Medulla oblongata (tissue), 1 donor: ENCODE measurements around the gene RAI1.
"Not testable (repeated sequence)": the region's sequence is repeated elsewhere in the genome, so short reads cannot be mapped to it uniquely, and the experiment has no call there.

Experiments used
- DNase-seq: peaks from one replicate; pipeline ENCODE4 v3.0.0-alpha.2; 2015; ENCODE audit errors: extremely low spot score

RAI1 gene

DNA sequence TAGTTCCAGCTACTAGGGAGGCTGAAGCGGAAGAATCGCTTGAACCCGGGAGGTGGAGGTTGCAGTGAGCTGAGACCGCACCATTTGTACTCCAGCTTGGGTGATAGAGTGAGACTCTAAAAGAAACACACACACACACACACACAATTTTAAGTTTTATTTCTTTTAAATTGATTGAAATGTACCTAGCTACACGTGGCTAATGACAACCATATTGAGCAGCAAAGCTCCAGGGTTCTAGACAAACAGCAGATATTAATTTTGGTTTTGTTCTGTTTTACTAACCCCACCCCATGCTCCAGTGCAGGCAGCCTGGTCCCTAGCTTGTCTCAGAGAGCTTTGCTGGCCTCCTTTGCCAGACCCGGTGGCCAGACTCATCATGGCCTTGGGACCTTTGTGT lies 16.0 kb upstream of the RAI1 start:
- DNase-seq: no peak

DNA sequence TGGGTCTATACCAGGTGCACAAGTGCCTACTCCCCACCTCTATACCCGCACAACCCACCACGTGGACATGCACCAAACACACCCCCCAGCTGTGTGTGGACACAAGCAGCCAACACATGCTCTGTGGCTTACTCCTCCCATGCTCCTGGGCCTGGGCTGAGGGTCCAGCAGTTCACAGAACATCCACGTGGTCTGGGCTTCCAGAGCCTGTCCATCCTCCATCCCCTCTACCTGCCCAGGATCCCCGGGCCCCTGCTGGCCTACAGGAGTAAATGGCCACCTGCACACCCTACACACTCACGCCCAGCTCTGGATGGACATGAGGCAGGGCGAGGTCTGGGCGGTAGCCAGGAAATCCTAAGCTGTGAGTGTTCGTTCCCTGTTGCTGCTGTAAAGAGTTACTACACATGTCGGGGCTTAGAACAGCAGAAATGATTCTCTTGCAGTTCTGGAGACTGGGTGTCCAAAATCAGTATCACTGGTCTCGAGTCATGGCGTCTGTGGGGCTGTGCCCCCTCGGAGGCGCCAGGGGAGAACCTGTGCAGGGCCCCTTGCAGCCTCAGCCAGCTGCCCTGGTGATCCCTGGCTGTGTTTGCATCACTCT lies 15.0 kb upstream of the RAI1 start:
- DNase-seq: no peak

DNA sequence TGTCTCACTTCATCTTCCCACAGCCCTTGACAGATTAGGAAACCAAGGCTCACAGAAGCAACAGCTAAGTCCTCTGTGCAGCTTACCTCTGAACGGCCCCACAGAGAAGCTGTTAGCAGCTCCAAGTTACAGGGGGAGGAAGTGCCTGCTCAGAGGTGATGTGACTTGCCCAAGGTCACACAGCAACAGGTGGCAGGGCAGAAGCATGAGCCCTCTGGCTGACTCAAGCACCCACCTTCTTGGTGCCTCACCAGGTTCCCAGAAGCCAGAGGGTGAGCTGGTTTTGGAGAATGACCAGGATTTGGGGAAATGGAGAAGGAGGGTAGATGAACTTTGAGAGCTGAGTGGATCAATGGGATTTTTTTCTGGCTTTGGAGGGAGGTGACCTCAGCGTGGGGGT lies 14.0 kb upstream of the RAI1 start:
- no peak for DNase-seq

DNA sequence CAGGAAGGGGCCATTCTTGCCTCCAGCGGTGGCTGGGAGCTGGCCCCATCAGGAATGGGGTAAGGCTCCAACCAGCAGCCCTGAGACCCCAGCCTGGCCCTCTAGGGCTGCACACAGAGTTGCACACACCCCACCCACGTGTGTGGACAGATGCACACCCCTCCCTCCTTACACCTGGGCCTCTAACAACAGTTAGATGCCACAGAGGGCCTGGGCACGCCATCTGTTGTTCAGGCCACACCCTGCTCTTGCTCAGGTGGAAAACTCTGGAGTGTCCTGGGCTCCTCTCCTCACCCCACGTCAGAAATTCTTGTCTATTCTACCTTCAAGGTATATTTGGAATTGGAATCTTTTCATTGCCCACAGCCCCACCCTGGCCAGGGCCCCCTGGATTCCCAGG lies 13.3 kb upstream of the RAI1 start:
- DNase-seq: no peak

DNA sequence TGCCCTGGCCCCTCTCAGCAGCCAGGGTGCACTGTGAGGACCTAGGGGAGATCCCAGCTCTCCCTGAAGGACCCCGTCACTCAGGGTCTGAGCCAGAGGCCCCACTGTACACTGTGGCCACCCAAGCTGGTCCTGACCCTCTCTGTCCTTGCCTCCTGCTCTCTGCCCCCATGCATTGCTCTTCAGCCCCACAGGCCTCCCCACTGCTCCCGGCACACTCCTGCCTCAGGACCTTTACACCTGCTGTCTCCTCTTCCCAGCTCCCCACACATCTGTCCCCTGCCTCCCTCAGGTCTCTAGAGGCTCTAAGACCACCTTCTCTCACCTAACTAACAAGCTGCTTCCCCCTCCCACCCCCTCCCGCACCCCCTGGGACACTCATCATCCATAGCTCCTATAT lies 12.9 kb upstream of the RAI1 start:
- DNase-seq: no peak

DNA sequence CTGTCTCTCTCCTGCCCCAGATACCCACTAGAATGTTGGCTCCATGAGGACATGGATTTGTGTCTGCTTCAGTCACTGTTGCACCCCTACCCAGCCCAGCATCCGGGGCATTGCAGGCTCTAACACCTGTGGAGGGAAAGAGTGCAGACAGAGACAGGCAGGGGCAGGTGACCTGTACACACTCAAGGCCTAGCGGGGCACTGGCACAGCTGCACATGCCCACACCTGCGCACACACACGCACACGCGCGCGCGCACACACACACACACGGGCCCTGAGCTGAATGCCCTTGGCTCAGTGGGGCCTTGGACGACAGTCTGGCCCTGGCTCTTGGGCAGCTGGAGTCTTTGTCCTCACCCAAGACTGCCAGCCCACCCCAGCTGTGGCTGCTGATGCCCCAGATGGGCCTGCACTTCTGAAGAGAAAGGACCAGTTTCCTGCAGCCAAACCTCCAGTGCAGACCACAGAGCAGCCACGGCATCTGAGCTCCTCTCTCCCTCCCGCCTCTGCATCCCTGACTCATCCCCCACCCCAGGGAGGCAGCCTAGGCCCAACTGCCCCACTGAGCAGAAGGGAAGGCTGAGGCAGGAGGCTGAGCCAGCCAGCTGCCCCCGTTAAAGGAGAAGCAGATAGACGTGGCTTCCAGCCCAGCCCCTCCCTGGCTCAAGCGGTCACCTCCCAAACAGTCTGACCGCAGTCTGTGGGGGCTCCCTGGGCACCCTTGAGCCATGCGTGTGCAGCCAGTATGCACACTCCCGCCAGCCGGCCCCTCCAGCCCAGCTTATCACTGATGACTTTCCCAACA lies 12.3 kb upstream of the RAI1 start:
- DNase-seq: no peak

DNA sequence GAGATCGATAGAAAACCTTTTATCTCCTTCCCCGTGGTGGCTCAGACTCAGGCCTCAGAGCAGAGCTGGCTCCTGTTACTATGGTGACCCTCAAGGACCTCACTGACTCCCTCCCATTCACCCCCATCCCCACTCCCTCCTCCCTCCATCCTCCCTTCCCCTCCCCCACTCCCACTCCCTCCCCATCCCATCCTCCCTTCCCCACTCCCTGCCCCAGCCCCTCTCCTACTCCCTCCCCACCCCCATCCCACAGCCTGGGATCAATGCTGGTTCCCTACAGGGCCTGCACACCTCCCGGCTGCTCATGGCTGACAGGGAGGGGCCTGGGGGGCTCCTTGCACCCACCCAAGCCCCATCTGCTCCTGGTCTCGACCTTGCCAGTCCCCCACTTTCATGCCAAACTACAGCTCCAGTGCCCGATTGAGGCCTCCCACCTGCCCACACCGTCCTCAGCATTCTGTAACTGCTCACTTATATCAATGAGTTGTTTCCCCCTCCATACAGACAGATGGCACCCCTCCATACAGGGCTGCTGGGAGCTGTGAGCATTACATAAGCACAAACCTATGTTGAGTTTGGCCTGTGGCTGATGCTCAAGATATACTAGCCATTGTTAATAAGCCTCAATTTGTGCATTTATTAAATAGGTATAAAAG lies 11.6 kb upstream of the RAI1 start:
- no peak for DNase-seq

DNA sequence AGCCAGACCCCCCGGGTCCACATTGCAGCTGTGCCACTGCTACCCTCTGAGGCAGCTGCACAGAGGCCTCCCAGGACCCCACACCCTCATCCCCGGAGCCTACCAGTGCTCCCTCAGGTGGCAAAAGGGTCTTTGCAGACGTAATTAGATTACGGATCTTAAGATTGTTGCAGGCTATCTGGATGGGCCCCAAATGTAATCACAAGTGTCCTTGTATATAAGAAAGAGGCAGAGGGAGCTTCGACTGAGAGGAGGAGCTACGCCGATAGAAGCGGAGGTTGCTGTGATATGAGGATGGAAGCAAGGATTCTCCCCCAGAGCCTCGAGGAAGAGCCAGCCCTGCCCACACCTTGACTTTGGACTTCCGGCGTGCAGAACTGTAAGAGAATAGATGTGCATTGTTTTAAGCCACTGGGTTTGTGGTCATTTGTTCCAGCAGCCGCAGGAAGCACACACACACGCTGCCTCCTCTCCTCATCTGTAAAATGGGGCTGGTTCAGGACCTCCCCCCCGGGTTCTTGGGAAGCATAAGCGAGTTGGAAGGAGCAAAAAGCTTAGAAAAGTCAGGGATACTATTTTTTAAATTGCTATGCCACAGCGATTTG lies 10.5 kb upstream of the RAI1 start:
- DNase-seq: no peak

DNA sequence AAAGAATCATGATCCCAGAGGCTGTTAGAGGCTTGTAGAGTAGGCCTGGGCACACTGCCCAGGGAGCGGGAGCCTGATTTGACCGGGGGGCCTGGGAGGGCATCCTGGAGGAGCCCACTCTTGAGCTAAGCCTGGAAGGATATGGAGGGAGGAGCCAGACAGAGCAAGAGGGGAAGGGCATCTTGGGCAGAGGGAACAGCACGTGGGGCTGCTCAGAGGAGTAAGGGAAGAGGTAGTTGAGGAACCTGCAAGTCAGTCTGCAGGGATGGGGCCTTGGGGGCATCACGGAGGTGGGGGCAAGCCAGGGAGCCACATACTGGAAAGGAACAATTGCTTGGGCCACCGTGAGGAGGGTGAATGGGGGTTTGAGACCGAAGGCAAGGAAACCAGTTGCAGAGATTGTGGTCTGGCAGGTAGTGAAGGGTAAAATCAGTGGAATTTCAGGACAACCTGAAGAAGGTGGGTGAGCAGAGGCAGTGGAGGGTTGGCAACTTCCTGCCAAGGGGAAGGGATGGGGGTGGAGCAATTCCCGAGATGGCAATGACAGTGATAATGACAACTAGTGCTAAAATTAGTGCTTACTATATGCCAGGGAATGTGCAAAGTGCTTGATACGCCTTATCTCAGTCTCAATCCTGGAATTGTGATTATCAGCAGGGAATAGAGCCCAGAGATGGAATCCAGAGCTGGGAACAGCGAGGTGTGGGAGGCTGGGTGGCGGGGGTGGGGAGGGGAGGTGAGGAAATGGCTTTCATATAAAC lies 9.7 kb upstream of the RAI1 start:
- DNase-seq: no peak

DNA sequence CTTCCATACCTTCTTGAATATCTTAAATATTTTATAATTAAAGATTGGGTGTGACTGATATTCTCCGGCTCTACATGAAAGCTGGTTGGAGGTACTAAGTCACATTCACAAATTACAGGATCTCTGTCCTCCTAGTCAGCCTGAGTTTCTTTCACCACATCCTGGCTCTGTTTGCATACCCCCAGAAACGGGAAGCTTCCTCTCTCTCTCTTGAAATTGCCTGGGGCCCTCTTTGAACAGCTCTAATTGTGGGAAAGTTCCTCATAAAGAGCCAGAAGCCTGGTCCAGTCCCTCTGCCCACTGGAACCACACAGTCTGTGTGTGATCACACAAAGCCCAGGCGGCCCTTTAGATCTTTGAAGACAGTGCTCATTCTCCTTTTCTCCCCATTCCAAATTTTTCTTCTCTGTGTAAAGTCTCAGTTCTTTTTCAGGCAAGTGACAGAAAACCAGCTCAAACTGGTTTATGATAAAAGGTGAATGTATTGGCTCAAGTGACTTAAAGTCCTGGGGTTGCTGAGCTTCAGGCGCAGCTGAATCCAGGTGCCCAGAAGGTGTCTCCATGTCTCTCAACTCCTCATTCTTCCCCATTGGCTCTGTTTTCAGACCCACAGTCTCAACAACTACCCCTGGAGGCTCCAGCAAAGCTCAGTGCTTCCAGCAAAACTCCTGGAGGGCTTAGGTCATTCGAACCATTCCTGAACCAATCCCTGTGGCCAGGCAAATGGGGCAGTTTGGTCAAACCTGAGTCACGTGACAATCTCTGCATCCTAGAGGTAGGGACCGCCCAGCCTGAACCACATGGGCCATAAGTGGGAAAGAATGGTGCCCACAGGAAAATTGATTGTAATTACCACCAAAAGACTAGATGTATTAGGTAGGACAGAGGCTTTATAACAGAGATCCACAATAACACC lies 8.5 kb upstream of the RAI1 start:
- DNase-seq: peak; percentile 64

DNA sequence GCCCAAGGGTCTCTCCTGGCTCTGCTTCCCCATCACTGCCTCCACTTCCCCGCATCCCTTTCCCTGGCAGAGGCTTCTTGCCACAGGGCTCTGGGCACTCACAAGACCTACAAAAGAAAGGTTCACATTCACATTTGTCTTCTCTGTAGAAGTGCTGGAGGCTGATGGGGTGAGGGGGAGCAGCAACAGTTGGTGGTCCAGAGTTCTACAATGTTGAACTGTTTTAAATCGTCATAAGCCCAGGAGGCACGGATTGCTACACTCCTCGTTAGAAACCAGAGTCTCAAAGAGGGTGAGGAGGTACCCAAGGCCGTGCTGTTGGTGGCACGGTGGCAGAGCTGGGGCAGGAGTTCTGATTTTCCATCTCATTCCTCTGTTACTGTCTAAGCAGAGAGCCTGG lies 5.8 kb upstream of the RAI1 start:
- no peak for DNase-seq

DNA sequence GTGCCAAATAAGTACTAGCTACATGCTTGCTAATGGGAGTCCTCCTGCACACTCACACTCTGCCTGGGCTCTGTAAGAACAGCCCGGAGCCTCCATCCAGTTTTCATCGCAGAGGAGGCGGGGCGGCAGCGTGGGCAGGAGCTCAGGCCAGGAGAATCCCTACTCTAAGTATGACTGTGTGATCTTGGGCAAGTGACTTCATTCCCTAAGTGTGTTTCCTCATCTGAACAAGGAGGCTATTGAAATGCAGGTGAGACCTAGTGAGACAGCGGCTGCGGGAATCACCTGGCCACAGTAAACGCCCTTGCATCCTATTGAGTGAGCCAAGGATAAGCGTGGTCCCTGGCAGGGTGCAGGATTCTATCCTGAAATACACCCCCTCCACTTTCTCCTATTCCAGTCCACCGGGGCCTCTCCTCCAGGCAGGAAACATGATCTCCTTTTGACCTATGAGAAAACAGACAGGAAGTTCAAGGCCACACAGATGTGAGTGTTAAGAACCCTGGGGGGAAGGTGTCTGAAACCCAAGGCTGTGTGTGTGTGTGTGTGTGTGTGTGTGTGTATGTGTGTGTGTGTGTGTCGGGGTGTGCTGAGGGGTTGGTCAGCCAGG lies 5.2 kb upstream of the RAI1 start:
- DNase-seq: no peak

DNA sequence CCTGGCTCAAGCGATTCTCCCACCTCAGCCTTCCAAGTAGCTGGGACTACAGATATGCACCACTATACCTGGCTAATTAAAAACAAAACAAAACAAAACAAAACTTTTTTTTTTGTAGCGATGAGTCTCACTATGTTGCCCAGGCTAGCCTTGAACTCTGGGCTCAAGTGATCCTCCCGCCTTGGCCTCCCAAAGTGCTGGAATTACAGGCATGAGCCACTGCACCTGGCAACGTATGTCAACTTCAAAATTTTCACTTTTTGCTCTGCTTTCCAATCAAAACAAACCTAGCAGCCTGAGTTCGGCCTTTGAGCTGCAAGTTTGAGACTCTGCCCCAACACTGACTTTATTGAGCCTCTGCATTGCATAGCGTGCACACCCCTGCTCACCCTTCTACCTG lies 4.5 kb upstream of the RAI1 start:
- no peak for DNase-seq

DNA sequence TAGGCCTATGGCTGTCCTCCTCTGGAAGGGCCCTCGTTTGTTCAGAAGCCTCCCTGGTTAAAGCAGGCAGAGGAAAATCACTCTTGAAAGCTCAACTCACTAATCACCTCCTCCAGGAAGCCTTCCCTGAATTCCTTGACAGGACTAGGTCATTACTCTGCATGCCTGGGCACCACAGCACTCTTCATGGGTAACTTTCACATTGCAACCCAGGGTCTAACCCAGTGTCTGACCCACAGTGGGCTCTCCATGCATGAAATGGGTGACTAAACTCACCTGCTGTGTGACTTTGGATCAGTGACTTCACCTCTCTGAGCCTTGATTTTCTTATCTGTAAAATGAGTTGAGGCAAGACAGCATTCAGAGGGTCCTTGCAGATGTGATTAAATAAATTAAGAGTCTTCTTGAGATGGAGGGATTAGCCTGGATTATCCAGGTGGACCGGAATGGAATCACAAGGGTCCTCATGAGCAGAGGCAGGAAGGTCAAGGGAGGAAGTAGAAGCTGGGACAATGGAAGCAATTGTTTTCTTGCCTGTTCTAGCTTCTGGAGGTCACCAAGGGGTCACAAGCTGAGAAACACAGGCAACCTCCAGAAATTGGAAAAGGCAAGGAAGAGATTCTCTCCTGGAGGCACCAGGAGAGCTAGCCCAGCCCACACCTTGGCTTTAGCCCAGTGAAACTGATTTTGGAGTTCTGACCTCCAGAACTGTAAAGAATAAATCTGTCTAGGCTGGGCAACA lies 3.8 kb upstream of the RAI1 start:
- DNase-seq: no peak

DNA sequence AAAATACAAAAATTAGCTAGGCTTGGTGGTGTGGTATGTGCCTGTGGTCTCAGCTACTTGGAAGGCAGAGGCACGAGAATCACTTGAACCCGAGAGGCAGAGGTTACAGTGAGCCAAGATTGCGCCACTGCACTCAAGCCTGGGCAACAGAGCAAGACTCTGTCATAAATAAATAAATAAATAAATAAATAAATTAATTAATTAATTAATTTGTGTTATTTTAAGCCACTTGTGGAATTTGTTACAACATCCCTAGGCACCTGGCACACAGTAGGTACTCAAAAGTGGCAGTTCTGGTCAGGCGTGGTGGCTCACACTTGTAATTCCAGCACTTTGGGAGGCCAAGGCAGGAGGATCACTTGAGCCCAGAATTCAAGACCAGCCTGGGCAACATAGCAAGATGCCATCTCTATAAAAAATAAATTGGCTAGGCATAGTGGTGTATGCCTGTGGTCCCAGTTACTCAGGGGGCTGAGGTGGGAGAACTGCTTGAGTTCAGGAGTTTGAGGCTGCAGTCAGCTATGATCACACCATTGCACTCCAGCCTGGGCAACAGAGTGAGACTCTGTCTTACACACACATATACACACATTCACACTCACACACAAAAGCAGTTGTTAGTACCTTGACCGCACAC lies 3.1 kb upstream of the RAI1 start:
- DNase-seq: not testable (repeated sequence)

DNA sequence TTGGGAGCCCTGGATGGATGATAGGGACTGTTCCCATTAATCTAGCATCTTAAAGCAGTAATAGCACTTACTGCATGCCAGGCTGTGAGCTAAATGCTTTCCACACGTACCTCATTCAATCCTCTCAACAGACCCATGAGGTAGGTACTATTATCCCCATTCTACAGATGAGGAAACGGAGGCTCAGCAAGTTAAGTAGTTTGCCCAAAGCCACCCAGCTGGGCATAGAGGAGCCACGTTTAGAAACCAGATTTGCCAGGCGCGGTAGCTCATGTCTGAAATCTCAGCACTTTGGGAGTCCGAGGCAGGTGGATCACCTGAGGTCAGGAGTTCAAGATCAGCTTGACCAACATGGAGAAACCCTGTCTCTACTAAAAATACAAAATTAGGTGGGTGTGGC lies 2.0 kb upstream of the RAI1 start:
- DNase-seq: no peak

DNA sequence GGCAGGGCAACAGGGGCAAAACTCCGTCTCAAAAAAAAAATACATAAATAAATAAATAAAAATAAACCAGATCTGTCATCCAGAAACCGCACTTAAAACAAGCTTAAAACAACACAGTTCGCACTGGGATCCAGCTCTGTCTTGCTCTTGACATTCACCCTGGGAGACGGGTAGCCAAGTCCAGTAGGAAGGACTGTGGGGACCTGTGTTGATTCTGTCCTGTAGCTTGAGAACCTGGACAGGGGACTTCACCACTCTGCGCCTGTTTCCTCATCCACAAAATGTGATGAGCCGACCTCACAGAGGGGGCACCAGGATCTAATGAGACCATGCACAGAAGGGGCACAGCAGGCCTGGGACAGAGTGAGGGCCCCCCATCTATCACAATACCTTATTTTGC lies 1.5 kb upstream of the RAI1 start:
- DNase-seq: no peak

DNA sequence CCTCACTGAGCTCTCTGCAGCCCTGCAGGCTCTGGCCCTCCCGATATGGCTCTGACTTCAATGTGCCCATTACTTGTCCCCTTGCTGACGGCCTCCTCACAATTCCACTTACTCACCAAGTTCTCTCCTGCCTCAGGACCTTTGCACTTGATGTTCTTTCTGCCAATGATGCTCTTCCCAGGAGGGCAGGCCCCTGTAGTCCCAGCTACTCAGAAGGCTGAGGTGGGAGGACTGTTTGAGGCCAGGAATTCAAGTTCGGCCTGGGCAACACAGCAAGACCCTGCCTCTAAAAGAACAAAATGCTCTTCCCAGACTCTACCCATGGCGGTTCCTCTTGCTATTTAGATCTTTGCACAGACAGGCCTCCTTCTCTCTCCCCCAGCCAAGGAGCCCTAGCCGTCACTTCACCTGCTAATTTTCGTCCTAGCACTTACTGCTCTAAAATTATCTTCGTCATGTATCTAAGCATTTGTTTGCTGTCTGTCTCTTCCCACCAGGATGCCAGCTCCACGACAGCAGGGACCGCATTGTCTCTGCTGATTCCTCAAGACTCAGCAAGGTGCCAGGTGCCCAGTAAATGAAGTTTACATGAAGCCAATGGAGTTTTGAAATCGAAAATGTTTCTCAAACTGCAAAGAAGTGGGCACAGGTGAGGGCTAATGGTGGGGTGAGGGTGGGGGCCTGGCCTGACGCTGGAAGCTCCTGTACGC lies 626 bp upstream of the RAI1 start:
- DNase-seq: no peak
